HEK293T (cell line): Measurements from ENCODE around the gene RIT2.

Experiments
- CTCF ChIA-PET: fragments of 350-600 bp; formaldehyde crosslinking; extraction: SDS; loops from one replicate; lab custom pipeline; 2021; ENCODE audit warnings: antibody characterized with exemption, inconsistent platforms; lab: Yijun Ruan, JAX
- POLR2A ChIA-PET: fragments of 350-600 bp; formaldehyde crosslinking; extraction: SDS; loops from one replicate; lab custom pipeline; 2020; ENCODE audit warnings: antibody characterized with exemption, inconsistent platforms; lab: Yijun Ruan, JAX
- DNase-seq: peaks from one replicate; pipeline ENCODE4 v3.0.0; 2012; ENCODE audit warnings: mixed read lengths; ENCODE audit errors: extremely low spot score
- ARNT ChIP-seq: fragments of 450-650 bp; IDR thresholded peaks from 2 replicates; pipeline ENCODE4 v1.6.1; 2017; ENCODE audit warnings: mild to moderate bottlenecking
- BHLHE40 ChIP-seq: fragments of 450-650 bp; IDR thresholded peaks from 2 replicates; pipeline ENCODE4 v1.6.1; 2016; ENCODE audit warnings: mild to moderate bottlenecking, moderate library complexity, borderline replicate concordance
- CTBP1 ChIP-seq: fragments of 450-650 bp; IDR thresholded peaks from 2 replicates; pipeline ENCODE4 v1.6.1; 2016; ENCODE audit warnings: borderline replicate concordance
- ELF4 ChIP-seq: fragments of 450-650 bp; IDR thresholded peaks from 2 replicates; pipeline ENCODE4 v1.6.1; 2017; ENCODE audit warnings: antibody characterized with exemption
- FOXA1 ChIP-seq: fragments of 450-650 bp; IDR thresholded peaks from 2 replicates; pipeline ENCODE4 v1.6.1; 2016; ENCODE audit warnings: mild to moderate bottlenecking
- FOXK2 ChIP-seq: fragments of 450-650 bp; IDR thresholded peaks from 2 replicates; pipeline ENCODE4 v1.6.1; 2016; ENCODE audit warnings: mild to moderate bottlenecking
- FOXM1 ChIP-seq: fragments of 450-650 bp; IDR thresholded peaks from 2 replicates; pipeline ENCODE4 v1.6.1; 2017; ENCODE audit warnings: mild to moderate bottlenecking, borderline replicate concordance
- HDGF ChIP-seq: fragments of 450-650 bp; IDR thresholded peaks from 2 replicates; pipeline ENCODE4 v1.6.1; 2017; ENCODE audit warnings: antibody characterized with exemption, borderline replicate concordance
- L3MBTL2 ChIP-seq: fragments of 450-650 bp; conservative IDR thresholded peaks from 2 replicates; pipeline ENCODE4 v1.6.1; 2016; ENCODE audit warnings: mild to moderate bottlenecking
- LEF1 ChIP-seq: fragments of 450-650 bp; IDR thresholded peaks from 2 replicates; pipeline ENCODE4 v1.6.1; 2017; ENCODE audit warnings: mild to moderate bottlenecking, borderline replicate concordance
- NFRKB ChIP-seq: fragments of 450-650 bp; IDR thresholded peaks from 2 replicates; pipeline ENCODE4 v1.6.1; 2016; ENCODE audit warnings: mild to moderate bottlenecking, moderate library complexity
- PKNOX1 ChIP-seq: fragments of 450-650 bp; IDR thresholded peaks from 2 replicates; pipeline ENCODE4 v1.6.1; 2016
- SP1 ChIP-seq: fragments of 450-650 bp; IDR thresholded peaks from 2 replicates; pipeline ENCODE4 v1.6.1; 2017
- SUZ12 ChIP-seq: fragments of 450-650 bp; IDR thresholded peaks from 2 replicates; pipeline ENCODE4 v1.6.1; 2016; ENCODE audit warnings: mild to moderate bottlenecking
- TARDBP ChIP-seq: fragments of 450-650 bp; IDR thresholded peaks from 2 replicates; pipeline ENCODE4 v1.6.1; 2016
- ZNF384 ChIP-seq: fragments of 450-650 bp; IDR thresholded peaks from 2 replicates; pipeline ENCODE4 v1.6.1; 2016

Gene RIT2

GRCh38 chr18:42941021-42941420 lies 174.5 kb downstream of the RIT2 start:
- ChIA-PET POLR2A (no interaction called here), CTCF (interaction anchor here (0.6 kb wide), 1 partner anchor 26 kb away, joined by 3 read pairs; no protein-coding TSS in a partner anchor)
- TF ChIP-seq HDGF = no peak
- TF ChIP-seq BHLHE40 = no peak
- no peak for DNase-seq

- no peak for TF ChIP-seq CTBP1
- no peak for TF ChIP-seq LEF1
- no peak for TF ChIP-seq L3MBTL2
- no peak for TF ChIP-seq FOXA1
- TF ChIP-seq SP1 = no peak
- TF ChIP-seq PKNOX1 = no peak
- no peak for TF ChIP-seq ELF4
- no peak for TF ChIP-seq ZNF384
- no peak for TF ChIP-seq TARDBP
- TF ChIP-seq ARNT = no peak
- no peak for TF ChIP-seq FOXM1
- ChIA-PET POLR2A (no interaction called here), CTCF (no interaction called here)
- no peak for DNase-seq
Measured at GRCh38 chr18:42937436-42937835, 178.0 kb downstream of the RIT2 start.

GRCh38 chr18:42936289-42936688 lies 179.2 kb downstream of the RIT2 start:
- no peak for TF ChIP-seq BHLHE40
- TF ChIP-seq CTBP1 = no peak
- TF ChIP-seq FOXA1 = no peak
- no peak for TF ChIP-seq L3MBTL2
- TF ChIP-seq TARDBP = no peak
- TF ChIP-seq SP1 = no peak
- DNase-seq = no peak
- CTCF ChIA-PET = no interaction called here
- POLR2A ChIA-PET = no interaction called here

- POLR2A ChIA-PET = no interaction called here
- TF ChIP-seq ZNF384 (no peak), ELF4 (no peak), SP1 (no peak), NFRKB (no peak), LEF1 (no peak)
- no peak for DNase-seq
- CTCF ChIA-PET = no interaction called here
Measured at GRCh38 chr18:42931491-42931890, 184.0 kb downstream of the RIT2 start.

GRCh38 chr18:42929857-42930256 lies 185.6 kb downstream of the RIT2 start:
- DNase-seq = no peak

GRCh38 chr18:42929181-42929580 lies 186.3 kb downstream of the RIT2 start:
- ChIA-PET POLR2A (no interaction called here), CTCF (no interaction called here)
- DNase-seq = no peak
- TF ChIP-seq TARDBP = no peak
- no peak for TF ChIP-seq FOXM1
- no peak for TF ChIP-seq BHLHE40
- no peak for TF ChIP-seq SUZ12

More at GRCh38 chr18:42929857-42930256, 185.6 kb downstream of the RIT2 start:
- TF ChIP-seq PKNOX1 (no peak), HDGF (no peak), SUZ12 (no peak), TARDBP (no peak), SP1 (no peak), ARNT (no peak), BHLHE40 (no peak), L3MBTL2 (no peak), FOXK2 (no peak), NFRKB (no peak), ZNF384 (no peak), ELF4 (no peak), LEF1 (no peak), FOXM1 (no peak), FOXA1 (no peak), CTBP1 (no peak)
- CTCF ChIA-PET = no interaction called here
- POLR2A ChIA-PET = no interaction called here

GRCh38 chr18:42925036-42925435 lies 190.4 kb downstream of the RIT2 start:
- ChIA-PET POLR2A (no interaction called here), CTCF (no interaction called here)
- TF ChIP-seq SUZ12 (no peak), ELF4 (no peak), ARNT (no peak), ZNF384 (no peak), LEF1 (no peak), FOXA1 (no peak), L3MBTL2 (no peak)
- DNase-seq = no peak

GRCh38 chr18:42922363-42922762 lies 193.1 kb downstream of the RIT2 start:
- ChIA-PET CTCF (no interaction called here), POLR2A (no interaction called here)
- no peak for TF ChIP-seq ZNF384
- TF ChIP-seq FOXM1 = no peak
- TF ChIP-seq FOXK2 = no peak
- no peak for TF ChIP-seq LEF1
- TF ChIP-seq PKNOX1 = no peak
- no peak for TF ChIP-seq TARDBP
- TF ChIP-seq BHLHE40 = no peak
- no peak for TF ChIP-seq CTBP1
- TF ChIP-seq HDGF = no peak
- no peak for TF ChIP-seq ARNT
- TF ChIP-seq ELF4 = no peak
- TF ChIP-seq NFRKB = no peak
- no peak for TF ChIP-seq L3MBTL2
- TF ChIP-seq SP1 = no peak
- TF ChIP-seq FOXA1 = no peak
- no peak for DNase-seq
